G401 (cell line): Measurements from ENCODE around the gene PTCD3. TPM values are rescaled to one million over a fixed set of nuclear protein-coding genes. Genes with fewer than 3 reads are reported as not detected.

Source experiments
- DNase-seq: peaks from one replicate; pipeline ENCODE4 v3.0.0-alpha.2; 2015; ENCODE audit warnings: low spot score
- in situ Hi-C: cut with HindIII; loops from 2 replicates; pipeline ENCODE4 v1.10.0; 2016; ENCODE audit warnings: low sequenced_read_pairs, mixed read lengths
- total RNA-seq: library from RNA; depleted of rRNA; stranded (reverse); fragments of >200 nt; shearing (Covaris generic); gene quantifications from 2 replicates; pipeline ENCODE4 v1.2.3, GENCODE V29; 2014; rRNA removed

PTCD3 gene
- total RNA-seq = 127 and 175 TPM in 2 replicates

- peak; percentile 97 for DNase-seq
- in situ Hi-C loops = no loop called here
These were observed at the start of gene PTCD3 for GRCh38 chr2:86105969-86106945. PTCD3 (plus strand) TSS chr2:86106235; CDS start chr2:86106248, 13 bp downstream.

GRCh38 chr2:86056590-86057331 is 49.3 kb upstream of the PTCD3 start:
- in situ Hi-C loops = no loop called here
- DNase-seq = no peak

GRCh38 chr2:86062043-86062442 is 44.0 kb upstream of the PTCD3 start:
- in situ Hi-C loops = no loop called here
- DNase-seq = no peak

GRCh38 chr2:86064006-86064405 is 42.0 kb upstream of the PTCD3 start:
- in situ Hi-C loops = no loop called here

GRCh38 chr2:86065512-86065911 is 40.5 kb upstream of the PTCD3 start:
- no peak for DNase-seq
- in situ Hi-C loops = no loop called here

More at GRCh38 chr2:86064006-86064405, 42.0 kb upstream of the PTCD3 start:
- no peak for DNase-seq

GRCh38 chr2:86066007-86066578 is 39.9 kb upstream of the PTCD3 start:
- in situ Hi-C loops = no loop called here
- no peak for DNase-seq

- in situ Hi-C loops = no loop called here
- no peak for DNase-seq
These were observed 39.1 kb upstream of the PTCD3 start for GRCh38 chr2:86066915-86067314.

GRCh38 chr2:86068136-86068588 is 37.9 kb upstream of the PTCD3 start:
- in situ Hi-C loops = no loop called here
- no peak for DNase-seq

GRCh38 chr2:86068648-86069047 is 37.4 kb upstream of the PTCD3 start:
- no peak for DNase-seq
- in situ Hi-C loops = no loop called here

- in situ Hi-C loops = no loop called here
- DNase-seq = no peak
These were observed 36.8 kb upstream of the PTCD3 start for GRCh38 chr2:86069091-86069685.

GRCh38 chr2:86069783-86070339 is 36.2 kb upstream of the PTCD3 start:
- DNase-seq = no peak
- in situ Hi-C loops = no loop called here

GRCh38 chr2:86070868-86071267 is 35.2 kb upstream of the PTCD3 start:
- in situ Hi-C loops = no loop called here
- no peak for DNase-seq

GRCh38 chr2:86072271-86072858 is 33.7 kb upstream of the PTCD3 start:
- in situ Hi-C loops = no loop called here
- DNase-seq = peak; percentile 25

GRCh38 chr2:86073225-86073624 is 32.8 kb upstream of the PTCD3 start:
- DNase-seq = no peak
- in situ Hi-C loops = no loop called here

- in situ Hi-C loops = no loop called here
- DNase-seq = no peak
These were observed 31.8 kb upstream of the PTCD3 start for GRCh38 chr2:86074256-86074655.

- in situ Hi-C loops = no loop called here
- DNase-seq = no peak
These were observed 31.2 kb upstream of the PTCD3 start for GRCh38 chr2:86074811-86075210.

GRCh38 chr2:86075886-86076285 is 30.1 kb upstream of the PTCD3 start:
- DNase-seq = no peak
- in situ Hi-C loops = no loop called here

- peak; percentile 82 for DNase-seq
These were observed 27.1 kb upstream of the PTCD3 start for GRCh38 chr2:86078774-86079545.

More at GRCh38 chr2:86078774-86079545, 27.1 kb upstream of the PTCD3 start:
- in situ Hi-C loops = no loop called here
